Activated T-cell treated with anti-CD3 and anti-CD28 coated beads, Interleukin-2, amount 50 U/mL, for 48 hours (primary cell): ENCODE measurements around the gene FBXO36.
"Not testable (repeated sequence)": the region's sequence is repeated elsewhere in the genome, so short reads cannot be mapped to it uniquely, and the experiment has no call there.

Source experiments
- DNase-seq, 2 experiments: peaks; one replicate each; pipeline ENCODE4 v3.0.0-alpha.2; 2020

Gene FBXO36

GRCh38 chr2:229914171-229914570 is 8.1 kb upstream of the FBXO36 start:
- no peak for DNase-seq

GRCh38 chr2:229917793-229918192 is 4.5 kb upstream of the FBXO36 start:
- DNase-seq = no peak

- peak; percentile 44 for DNase-seq
Observed at GRCh38 chr2:229920011-229920641, 2.2 kb upstream of the FBXO36 start.

GRCh38 chr2:229921101-229921891 is 1.0 kb upstream of the FBXO36 start:
- peak; percentile 75 to 76 for DNase-seq

GRCh38 chr2:229921892-229922448 is 333 bp upstream of the FBXO36 start, which contains the start of gene TRIP12:
Gene TRIP12 (minus strand): TSS chr2:229922009. CDS start chr2:229880079, 41,930 bp downstream.
- peak; percentile 96 for DNase-seq

GRCh38 chr2:229924541-229924940 is 2.2 kb downstream of the FBXO36 start:
- DNase-seq = not testable (repeated sequence)

GRCh38 chr2:229925201-229925600 is 2.9 kb downstream of the FBXO36 start:
- no peak for DNase-seq

- no peak for DNase-seq
Observed at GRCh38 chr2:229927817-229928321, 5.6 kb downstream of the FBXO36 start.

GRCh38 chr2:229930656-229931055 is 8.4 kb downstream of the FBXO36 start:
- DNase-seq = no peak

GRCh38 chr2:229931241-229931640 is 8.9 kb downstream of the FBXO36 start:
- no peak for DNase-seq

- DNase-seq = no peak
Observed at GRCh38 chr2:229937537-229937936, 15.2 kb downstream of the FBXO36 start.

GRCh38 chr2:229942671-229943070 is 20.4 kb downstream of the FBXO36 start:
- DNase-seq = no peak

- no peak for DNase-seq
Observed at GRCh38 chr2:229943171-229943570, 20.9 kb downstream of the FBXO36 start.

- no peak for DNase-seq
Observed at GRCh38 chr2:229943770-229944449, 21.6 kb downstream of the FBXO36 start.

GRCh38 chr2:229945975-229946374 is 23.7 kb downstream of the FBXO36 start:
- no peak for DNase-seq

- no peak for DNase-seq
Observed at GRCh38 chr2:229947544-229947943, 25.2 kb downstream of the FBXO36 start.

GRCh38 chr2:229952256-229952835 is 30.0 kb downstream of the FBXO36 start:
- no peak for DNase-seq

GRCh38 chr2:229955663-229956062 is 33.4 kb downstream of the FBXO36 start:
- DNase-seq = no peak

GRCh38 chr2:229956491-229956890 is 34.2 kb downstream of the FBXO36 start:
- DNase-seq = no peak

- DNase-seq = not testable (repeated sequence)
Observed at GRCh38 chr2:229963596-229963995, 41.3 kb downstream of the FBXO36 start.

GRCh38 chr2:229969921-229970320 is 47.6 kb downstream of the FBXO36 start:
- no peak for DNase-seq

GRCh38 chr2:229970406-229970805 is 48.1 kb downstream of the FBXO36 start:
- DNase-seq = no peak

- no peak for DNase-seq
Observed at GRCh38 chr2:229971298-229971790, 49.0 kb downstream of the FBXO36 start.
